GM18870 (cell line): ENCODE data around the gene TRIM29.

ENCODE experiments used
- ATAC-seq: cut with Tn5 transposase; IDR thresholded peaks from one replicate; pipeline ENCODE4 v1.9.1; 2021; ENCODE audit warnings: moderate library complexity; ENCODE audit not compliant: unreplicated experiment

The TRIM29 gene

DNA sequence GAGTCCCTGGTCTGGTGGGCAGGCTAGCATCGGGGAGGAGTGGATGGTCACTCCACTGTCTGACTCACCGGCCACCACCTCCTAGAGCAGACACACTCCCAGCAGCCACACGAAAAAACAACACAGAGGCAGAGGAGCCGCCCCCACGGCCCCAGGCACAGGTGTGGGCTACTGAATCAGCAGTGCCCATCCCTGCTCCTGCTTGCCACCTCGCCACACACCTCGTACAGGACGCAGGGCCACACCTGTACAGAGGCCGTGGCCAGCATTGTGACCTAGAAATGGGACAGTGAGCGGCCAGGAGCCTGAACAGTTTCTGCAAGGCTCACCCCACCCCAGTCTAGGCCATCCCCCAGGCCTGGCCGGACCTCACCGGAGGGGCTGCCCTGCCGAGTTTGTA, 14.0 kb downstream of the TRIM29 start:
- no peak for ATAC-seq

DNA sequence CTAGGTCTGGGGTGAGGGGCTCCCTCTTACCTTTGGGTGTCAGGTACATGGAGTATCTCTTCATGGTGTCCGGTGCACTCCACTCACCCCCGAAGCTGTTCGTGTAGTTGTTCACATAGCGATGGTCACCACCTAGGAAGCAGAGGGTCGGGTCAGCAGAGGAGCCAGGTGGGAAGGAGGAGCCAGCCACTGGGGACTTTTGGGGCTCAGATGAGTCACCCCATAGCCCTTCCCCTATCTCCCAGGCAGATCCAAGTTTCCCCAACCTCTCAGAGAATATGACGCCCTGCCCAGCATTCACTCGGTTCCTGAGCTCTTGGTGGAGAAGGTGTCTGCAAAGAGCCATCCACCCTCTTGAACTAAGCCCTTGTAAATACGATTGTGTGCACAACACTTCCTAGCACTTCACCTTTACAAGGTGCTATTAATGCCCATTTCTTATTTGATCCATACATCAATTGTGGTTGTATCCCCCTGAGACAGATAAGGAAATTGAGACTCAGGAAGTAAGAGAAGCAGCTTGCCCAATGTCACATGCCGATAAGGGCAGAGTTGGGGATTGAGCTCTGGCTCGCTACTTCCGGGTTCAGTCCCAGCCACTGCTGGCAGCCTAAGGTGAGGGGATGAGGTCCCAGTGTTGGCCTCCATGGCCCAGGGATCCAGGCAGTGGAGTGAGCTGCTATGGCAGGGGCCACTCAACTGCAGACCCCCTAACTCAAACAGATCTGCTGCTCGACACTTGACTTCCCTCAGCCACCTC, 14.8 kb downstream of the TRIM29 start:
- no peak for ATAC-seq

DNA sequence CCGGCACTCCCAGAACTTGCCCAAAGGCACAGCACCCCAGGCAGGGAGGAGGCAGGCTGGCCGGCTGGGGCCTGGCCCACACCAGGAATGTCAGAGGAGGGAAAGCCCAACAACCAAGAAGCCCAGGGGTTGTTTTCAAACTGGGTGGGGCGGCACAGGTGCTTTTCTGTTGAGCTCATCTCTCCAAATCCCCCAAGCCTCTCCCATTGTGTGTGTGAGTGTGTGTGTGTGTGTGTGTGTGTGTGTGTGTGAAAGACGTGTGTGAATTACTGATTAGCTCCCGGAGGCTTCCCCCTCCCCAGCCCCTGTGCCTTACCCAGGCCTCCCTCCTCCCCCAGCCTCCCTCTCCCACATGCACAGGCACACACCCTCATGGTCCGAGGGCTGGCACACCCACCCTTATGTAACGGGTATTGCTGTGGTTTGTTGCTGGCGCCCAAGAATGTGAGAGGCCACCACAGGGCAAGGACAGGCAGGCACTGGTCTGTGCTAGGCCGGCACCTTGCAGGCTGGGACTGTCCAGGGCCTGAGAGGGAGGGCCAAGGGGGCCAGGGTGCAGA, 15.9 kb downstream of the TRIM29 start:
- no peak for ATAC-seq

DNA sequence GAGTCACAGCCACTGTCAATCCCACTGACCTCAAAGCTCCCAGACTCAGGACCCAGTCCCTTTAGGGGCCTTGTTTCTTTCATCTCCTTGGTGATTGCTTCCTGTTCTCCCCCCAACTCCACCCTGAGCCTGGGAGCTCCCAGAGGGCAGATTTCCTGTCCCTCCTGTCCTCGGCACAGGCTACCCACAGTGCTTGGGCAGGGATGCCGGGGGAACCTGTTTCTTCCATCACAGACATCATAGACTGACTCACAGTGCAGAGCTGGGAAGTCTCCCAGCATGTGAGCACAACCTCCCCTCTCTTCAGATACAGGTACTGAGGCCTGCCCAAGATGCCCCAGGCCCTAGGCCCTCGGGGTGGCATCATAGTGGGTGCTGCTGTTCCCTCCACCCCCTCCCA, 16.6 kb downstream of the TRIM29 start:
- ATAC-seq, result no peak

DNA sequence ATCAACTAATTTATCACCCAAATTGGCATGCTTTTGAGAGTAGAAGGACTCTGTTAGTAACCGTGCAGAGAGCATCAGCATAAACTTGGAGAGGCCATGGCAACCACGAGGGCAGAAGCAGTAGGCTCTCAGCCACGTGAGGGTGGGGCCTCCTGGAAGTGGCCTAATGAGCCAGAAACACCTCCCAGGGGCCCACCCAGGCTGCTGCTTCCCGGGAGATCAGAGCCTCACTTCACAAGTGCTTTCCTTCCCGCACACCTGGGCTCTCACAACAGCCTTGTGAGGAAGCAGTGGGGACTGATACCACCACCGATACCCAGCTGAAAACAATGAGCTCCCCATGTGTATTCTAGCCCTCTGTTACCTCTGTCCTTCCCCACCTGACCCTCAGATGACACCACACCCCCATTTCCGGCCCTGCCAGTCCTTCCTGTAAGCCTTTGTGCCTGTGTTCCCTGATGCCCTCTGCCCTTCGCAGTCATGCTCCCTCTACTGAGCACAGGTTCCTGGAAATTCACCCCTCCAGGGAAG, 17.0 kb downstream of the TRIM29 start:
- ATAC-seq, result no peak

DNA sequence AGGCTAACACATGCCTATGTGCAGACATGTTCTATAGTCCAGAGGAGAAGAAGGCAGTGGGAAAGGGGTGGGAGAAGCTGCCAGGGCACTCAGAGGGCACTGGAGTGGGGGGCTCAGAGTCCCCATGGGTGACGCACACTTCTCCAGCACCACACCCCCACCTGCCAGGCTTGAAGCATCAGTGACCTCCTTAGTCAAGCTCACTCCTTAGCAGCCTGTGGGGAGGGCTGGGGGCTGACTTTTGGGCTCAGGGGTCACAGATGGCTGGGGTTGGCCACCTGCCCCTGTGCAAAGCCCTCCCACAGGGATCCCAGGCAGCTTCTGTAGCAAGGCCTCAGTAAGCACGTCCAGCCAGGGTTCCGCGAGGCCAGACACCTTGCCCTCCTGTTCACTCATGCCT, 18.8 kb downstream of the TRIM29 start:
- no peak for ATAC-seq

DNA sequence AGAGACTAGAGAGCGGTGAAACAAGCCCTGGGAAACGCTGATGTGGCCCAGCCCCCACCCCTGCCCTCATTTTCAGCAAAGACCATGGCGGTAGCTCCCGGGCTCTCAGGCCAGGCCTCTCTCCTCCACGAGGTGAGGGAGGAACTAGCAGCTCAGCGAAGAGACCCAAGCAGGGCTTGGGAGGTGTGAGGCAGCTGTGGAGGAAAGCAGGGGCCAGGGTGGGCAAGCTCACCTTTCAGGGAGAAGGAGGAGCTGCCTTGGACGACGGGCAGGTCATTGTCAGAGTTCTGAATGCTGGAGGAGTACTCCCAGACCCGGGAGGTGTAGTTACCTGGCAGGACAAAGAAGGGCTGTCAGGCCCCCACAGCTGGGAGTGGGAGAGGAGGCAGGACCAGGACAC, 19.9 kb downstream of the TRIM29 start:
- no peak for ATAC-seq

DNA sequence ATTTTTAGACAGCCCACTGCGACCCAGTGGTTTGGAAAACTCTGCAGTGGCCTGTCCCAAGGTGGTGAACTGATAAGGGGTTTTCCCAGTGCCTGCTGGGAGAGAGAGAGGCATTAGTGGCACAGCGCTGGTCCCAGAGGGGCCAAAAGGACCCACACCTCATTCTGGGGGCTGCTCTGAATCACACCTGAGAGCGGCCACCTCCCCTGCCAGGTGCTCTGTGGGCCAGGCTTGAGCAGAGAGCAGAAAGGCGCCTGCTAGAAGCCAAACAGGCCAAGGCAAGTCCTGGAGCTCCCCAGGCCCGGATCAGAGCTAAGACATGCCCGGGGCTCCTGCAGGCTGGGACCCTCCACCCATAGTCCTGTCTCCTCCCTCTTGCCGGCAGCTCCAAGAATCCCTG, 20.9 kb downstream of the TRIM29 start:
- ATAC-seq, result no peak

DNA sequence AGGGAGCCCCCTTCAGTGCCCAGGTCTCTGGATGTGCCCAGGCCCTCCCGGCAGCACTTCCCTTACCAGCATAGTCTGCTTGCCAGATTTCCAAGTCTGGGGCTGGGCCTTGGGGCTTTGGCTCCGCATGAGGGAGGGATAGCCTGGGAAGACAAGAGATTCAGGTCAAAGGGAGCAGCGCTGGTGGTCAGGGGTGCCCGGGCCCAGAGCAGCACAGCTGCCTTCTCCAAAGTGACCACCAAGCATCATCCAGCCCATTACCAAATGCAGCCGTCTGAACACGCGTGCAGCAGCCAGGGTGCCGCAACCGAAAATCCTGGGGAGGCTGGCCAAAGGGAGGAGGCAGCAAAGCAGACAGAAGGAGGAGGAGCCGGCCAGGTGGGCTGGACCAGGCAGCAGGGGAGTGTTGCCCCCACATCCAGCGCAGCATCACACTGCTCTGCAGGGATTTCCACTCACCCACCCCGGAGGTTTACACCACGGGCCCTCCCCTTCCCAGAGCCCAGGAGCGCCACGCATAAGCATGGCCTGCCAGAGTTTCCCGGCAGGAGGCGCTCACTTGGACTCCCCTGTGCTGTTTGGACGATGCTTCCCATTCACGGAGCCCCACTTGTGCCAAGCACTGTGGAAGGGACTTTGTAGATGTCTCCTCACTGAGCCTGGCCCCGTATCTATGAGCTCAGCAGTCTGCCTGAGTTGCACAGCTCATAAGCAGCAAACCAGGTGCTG, 22.5 kb downstream of the TRIM29 start:
- ATAC-seq, result no peak

DNA sequence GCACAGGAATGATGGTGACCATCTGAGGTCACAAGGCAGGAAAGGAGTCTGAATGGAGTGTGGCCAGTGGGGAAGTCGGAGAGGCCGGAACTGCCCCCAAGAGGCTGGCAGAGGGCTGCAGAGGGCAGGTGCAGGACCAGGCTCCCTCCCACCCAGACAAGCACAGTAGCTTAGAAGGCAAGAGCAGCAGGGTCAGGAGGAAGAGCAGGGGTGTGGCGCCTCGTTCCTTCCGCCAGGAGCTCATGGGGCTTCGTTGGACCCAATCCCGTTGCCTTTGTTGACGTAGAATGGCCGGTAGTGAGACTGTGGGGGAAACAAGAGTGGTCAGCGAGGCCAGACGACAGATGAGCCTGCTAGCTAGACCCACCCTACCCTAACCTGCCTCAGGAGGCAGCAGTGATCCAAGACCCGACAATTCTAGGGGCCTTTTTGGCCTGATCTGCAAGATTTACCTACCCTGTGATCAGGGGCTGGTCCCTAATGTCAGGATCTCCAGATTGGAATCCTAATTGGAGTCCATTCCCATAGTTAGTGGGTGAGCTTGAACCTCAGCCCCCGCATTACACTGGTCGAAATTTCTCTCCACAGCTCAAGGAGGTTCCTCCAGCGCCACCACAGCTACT, 25.6 kb downstream of the TRIM29 start:
- no peak for ATAC-seq

DNA sequence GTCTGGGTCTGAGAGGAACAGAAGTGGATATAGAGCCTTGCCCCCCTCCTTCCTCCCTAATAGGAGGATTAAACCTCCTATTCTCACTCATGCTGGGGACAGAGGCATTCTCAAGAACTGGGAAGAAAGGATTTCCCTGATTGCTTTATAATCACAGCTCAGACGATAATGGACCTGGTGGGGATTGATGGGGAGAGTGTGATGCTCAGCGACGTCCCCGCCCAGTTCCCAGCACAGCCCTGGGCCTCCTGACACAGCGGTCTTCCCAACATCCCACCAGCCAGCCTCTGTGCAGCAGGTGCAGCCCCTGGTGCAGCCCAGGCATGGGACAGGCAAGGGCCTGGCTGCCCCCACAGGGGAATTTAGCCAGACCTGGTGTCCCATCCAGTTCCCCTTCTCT, 28.4 kb downstream of the TRIM29 start:
- ATAC-seq, result no peak

DNA sequence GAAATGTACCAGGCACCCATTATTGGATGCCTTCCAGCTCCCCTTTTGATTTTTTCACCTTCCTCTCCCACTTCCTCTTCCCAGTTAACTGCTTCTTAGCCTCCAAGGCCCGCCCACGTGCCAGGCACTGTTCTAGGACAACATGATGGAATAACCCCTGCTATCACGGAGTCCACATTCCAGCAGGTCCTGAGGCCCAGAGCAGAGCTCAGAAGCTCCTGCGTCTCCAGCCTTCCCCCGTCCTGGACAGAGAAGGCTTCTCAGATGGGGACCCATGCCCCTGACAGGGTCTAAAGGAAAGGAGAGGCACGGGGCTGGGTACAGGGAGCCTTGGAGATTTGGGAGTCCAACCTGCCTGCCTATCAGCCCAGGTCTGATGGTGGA, 29.1 kb downstream of the TRIM29 start:
- no peak for ATAC-seq

DNA sequence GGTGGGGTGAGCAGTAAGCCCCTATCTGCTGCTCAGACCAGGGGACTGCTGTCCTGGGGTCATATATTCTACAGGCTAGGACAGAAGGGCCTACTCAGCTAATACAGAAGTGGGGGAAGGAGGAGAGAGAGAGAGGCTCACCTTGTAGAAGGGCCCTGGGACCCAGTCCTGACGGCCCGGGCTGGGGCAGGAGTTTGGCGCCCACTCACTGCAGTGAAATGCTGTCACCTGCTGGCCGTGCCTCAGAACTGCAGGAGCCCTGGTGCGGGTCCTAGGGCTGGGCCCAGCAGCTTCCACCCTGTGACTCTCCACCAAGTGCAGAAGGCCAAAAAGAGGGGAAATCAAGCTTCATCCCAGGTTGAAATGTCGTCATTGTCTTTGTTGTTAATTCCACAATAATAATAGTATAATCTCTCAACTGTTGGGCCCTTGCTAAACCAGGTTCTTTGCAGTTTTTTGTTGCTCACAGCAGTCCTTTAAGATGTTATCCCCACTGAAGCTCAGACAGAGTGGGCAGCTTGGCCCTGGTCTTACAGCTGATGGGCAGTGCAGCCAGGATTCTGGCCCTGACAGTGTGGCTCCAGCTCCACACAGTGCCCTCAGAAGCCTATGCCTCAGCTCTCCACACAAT, 29.6 kb downstream of the TRIM29 start:
- no peak for ATAC-seq

DNA sequence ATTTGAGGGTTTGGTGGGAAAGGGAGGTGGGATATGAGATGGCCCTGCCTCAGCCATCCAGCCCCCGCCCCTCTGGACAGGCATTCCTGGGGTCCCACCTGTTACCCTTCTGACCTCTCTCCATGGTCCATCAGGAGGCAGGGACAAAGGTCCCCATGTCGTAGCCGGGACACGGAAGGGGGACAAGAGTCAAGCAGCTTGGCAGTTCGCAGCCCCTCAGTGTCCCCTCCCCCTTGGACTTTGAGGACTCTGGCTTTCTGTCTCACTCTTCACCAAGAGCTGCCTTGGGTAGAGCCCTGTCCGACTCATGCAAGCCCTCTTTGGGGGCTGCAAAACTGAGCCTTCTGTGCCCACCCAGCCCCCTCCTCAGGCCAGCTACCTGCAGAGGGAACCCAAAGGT, 30.2 kb downstream of the TRIM29 start:
- no peak for ATAC-seq

DNA sequence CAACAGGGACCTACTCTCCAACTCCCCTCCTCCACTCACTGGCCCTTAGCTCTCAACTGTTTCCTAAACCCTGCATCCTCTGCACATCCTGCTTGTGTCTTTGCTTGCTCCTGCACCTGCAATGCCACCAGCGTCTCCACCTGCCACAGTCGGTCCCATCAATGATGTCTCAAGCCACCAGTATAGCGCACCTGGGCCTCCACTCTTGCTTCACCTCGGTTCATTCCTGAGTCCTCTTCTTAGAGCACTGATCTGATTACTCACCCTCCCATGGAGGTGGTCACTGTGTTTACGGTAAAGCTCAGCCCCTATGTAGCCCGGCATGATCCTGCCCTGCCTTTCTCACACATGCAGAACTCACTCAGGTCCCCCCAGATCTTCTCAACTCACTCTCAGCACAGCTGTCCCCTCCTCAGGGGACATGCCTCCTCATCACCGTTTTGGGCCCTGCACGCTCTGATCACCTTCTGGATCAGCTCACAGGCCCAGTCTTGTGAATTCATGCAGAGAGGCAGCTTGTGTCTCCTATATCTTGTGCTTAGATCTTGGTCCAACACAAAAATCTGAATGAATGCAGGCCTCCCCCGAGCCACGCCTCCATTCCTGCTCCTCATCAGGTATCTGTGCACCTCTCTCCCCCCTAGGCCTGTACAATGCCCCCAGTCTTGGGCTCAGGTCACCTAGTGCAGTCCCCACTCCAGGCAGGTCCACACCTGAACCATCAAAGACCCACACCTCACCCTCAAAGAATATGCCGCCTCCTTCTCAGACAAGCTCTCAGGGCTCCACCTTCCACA, 31.4 kb downstream of the TRIM29 start:
- ATAC-seq, result no peak

DNA sequence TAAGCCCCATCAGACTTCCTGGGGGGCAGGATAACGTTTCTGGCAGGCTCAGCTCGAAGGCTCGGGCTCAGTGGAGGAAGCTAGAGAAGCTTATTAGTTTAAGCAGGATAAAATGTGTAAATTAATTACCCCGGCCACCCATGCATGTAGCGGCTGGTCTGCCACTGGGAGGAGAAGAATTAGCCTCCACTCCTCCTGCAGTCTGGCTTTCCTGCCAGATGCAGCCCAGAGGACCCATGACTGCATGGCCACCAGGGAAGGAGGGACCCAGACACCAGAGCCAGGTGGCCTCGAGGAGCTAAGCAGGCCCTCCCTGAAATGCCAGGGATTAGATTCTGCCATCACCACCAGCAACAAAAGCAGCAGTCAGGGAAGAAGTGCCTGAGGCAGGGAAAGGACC, 32.3 kb downstream of the TRIM29 start:
- ATAC-seq, result no peak

DNA sequence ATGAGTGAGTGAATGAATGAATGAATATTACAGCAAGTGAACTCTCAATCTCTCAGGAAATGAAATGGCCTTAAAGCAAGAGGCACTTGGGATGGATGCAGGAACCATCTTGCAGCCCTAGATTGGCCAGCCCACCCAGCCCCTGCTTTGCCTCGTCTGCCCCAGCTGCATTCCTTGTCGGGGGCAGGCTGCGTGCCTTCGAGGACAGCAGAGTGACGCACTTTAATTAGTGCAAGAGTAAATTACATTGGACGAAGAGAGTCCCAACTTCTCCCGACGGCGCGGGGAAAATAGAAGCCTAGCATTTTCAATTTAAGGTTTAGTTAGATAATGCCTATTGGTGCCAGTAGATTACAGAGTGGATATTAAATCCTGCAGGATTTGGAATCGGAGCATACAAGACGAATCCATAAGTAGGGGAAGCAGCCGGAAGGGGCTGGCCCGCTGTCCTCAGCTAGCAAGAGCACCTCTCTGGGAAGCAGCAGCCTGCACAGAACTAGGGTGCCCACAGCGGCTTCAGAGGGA, 33.8 kb downstream of the TRIM29 start:
- ATAC-seq, result no peak

DNA sequence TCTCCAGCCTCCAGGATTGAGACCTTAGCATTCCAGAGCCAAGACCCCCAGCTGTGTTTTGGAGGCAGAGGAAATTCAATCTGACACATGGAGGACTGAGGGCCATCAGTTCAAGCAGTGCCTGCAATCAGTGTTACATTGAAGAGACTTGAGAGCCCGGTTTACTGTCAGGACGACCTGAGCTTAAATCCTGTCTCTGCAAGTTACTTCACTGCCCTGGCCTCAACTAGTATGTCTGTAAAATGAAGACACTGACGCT, 35.1 kb downstream of the TRIM29 start:
- no peak for ATAC-seq

DNA sequence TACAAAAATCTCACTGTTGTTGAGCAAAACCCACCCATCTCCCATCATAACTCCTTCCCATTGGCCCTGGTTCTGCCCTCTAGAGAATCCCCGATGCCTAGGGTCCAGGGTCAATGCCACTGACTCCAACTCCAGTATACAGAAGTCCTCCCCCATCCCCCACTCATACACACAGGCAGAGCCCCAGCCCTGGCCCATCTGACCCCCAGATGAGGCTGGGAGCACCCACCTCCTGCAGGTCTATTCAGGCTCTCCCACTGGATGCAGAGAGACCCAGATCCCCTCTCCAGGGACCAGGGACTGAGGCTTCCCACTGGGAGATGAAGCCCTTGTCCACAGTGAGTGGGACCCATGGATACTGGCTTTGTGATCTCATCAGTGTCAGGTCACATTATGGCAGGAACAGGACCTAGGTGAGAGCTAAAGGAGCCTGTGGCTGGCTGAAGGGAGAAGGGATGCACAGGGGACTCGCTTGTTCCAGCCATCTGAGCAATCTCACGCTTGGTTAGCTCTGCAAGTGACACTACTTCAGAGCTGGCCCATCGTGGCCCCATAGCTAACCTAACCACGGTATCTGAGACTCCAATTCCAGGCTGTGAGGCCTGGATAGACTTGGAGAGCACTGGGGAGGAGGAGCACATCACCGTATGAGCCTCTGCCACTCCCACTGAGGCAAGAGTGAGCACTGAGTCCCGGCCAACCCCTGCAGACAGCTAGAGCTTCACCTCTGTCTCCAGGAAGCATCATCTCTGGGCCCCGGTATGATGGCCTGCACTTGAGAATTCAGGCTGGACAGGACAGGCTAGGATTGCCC, 35.7 kb downstream of the TRIM29 start:
- ATAC-seq, result no peak
